Upper lobe of left lung (tissue), 4 donors: ENCODE data around the gene FLYWCH2.

Source experiments
- POLR2A ChIP-seq, 4 donors: fragments of 450-650 bp; IDR thresholded peaks; one replicate each; pipeline ENCODE4 v1.5.1; 2016 to 2017; ENCODE audit warnings: antibody characterized with exemption in 4 of 4, mild to moderate bottlenecking in 2 of 4
- POLR2AphosphoS5 ChIP-seq, 2 donors: sonication (generic); formaldehyde crosslinking; IDR thresholded peaks; one replicate each; pipeline ENCODE4 v1.5.1; 2017; ENCODE audit warnings: antibody characterized with exemption in 2 of 2
- TF ChIP-seq, protein P1 (sequence below), 6 experiments: fragments of 450-650 bp in 4 of 6; fragments of 200-600 bp in 2 of 6; sonication (generic) in 2 of 6; IDR thresholded peaks; one replicate each; pipeline ENCODE4 v1.5.1; 2016 to 2019; ENCODE audit warnings: antibody characterized with exemption in 6 of 6

DNA sequence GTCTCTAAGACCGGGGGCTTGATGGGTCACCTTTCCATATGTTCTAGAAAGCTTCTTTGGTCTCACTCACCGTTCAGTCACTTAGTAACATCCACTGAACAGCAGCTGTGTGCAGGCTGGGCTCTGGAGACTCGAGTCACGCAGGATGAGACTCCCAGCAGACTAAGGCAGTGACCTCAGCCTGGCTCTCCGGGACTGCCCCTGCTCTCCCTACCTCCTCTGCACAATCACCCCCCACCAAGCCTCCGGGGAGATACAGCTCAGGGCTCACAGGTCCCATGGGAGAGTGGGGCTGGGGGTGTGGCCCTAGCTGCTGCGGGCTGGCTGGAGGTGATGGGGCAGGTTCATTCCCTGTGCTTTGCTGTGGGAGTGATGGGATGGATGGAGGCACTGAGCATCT lies 14.1 kb downstream of the FLYWCH2 start:
- no peak for TF ChIP-seq POLR2AphosphoS5 (IDR thresholded peaks at IDR 0.05)
- TF ChIP-seq, protein P1, sequence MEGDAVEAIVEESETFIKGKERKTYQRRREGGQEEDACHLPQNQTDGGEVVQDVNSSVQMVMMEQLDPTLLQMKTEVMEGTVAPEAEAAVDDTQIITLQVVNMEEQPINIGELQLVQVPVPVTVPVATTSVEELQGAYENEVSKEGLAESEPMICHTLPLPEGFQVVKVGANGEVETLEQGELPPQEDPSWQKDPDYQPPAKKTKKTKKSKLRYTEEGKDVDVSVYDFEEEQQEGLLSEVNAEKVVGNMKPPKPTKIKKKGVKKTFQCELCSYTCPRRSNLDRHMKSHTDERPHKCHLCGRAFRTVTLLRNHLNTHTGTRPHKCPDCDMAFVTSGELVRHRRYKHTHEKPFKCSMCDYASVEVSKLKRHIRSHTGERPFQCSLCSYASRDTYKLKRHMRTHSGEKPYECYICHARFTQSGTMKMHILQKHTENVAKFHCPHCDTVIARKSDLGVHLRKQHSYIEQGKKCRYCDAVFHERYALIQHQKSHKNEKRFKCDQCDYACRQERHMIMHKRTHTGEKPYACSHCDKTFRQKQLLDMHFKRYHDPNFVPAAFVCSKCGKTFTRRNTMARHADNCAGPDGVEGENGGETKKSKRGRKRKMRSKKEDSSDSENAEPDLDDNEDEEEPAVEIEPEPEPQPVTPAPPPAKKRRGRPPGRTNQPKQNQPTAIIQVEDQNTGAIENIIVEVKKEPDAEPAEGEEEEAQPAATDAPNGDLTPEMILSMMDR (IDR thresholded peaks at IDR 0.05), result no peak
- TF ChIP-seq POLR2A (IDR thresholded peaks at IDR 0.05), result no peak
